Neural cell (in vitro differentiated cells): ENCODE results near the gene PLA2G15. TPM values are rescaled to one million over a fixed set of nuclear protein-coding genes. Genes with fewer than 3 reads are reported as not detected.

Experiments used
- H2AFZ ChIP-seq: fragments of 200-600, 300-800 bp; sonication (generic), shearing (Covaris generic); 2 replicates; pipeline ENCODE4 v1.6.0; 2014; ENCODE audit warnings: low read depth, mild to moderate bottlenecking, antibody characterized with exemption, low read length, moderate library complexity
- H3F3A ChIP-seq: fragments of 200-600 bp; shearing (Covaris generic); 2 replicates; pipeline ENCODE4 v1.6.1; 2016; ENCODE audit warnings: mild to moderate bottlenecking, moderate library complexity, mixed read lengths, antibody characterized with exemption, low read length; ENCODE audit not compliant: insufficient read depth, poor library complexity, severe bottlenecking
- H3K27ac ChIP-seq: fragments of 200-600, 300-800 bp; sonication (generic), shearing (Covaris generic); 2 replicates; pipeline ENCODE4 v1.5.1; 2014; ENCODE audit warnings: mild to moderate bottlenecking, low read length, moderate library complexity
- H3K27me3 ChIP-seq: fragments of 300-800, 200-600 bp; sonication (generic), shearing (Covaris generic); 2 replicates; pipeline ENCODE4 v1.6.0; 2014; ENCODE audit warnings: mild to moderate bottlenecking, low read depth, low read length, moderate library complexity; ENCODE audit not compliant: insufficient read depth
- H3K36me3 ChIP-seq: fragments of 300-800, 200-600 bp; sonication (generic), shearing (Covaris generic); 2 replicates; pipeline ENCODE4 v1.5.1; 2014; ENCODE audit warnings: mild to moderate bottlenecking, antibody characterized with exemption, low read length, moderate library complexity; ENCODE audit not compliant: insufficient read depth
- H3K4me2 ChIP-seq: fragments of 300-800, 200-600 bp; sonication (generic), shearing (Covaris generic); 2 replicates; pipeline ENCODE4 v1.6.0; 2014; ENCODE audit warnings: mild to moderate bottlenecking, low read length
- H3K4me3 ChIP-seq: fragments of 300-800, 200-600 bp; sonication (generic), shearing (Covaris generic); 2 replicates; pipeline ENCODE4 v1.5.1; 2014; ENCODE audit warnings: mild to moderate bottlenecking, low read length, moderate library complexity
- H3K79me2 ChIP-seq: fragments of 200-600 bp; shearing (Covaris generic); replicated peaks from 2 replicates; pipeline ENCODE4 v1.6.0; 2014; ENCODE audit warnings: mild to moderate bottlenecking, low read length, moderate library complexity; ENCODE audit not compliant: insufficient read depth
- H3K9ac ChIP-seq: fragments of 300-800, 200-600 bp; sonication (generic), shearing (Covaris generic); 2 replicates; pipeline ENCODE4 v1.6.1; 2016; ENCODE audit warnings: mild to moderate bottlenecking, low read length, mixed read lengths
- H3K9me2 ChIP-seq: fragments of 200-600 bp; shearing (Covaris generic); 2 replicates; pipeline ENCODE4 v1.6.1; 2016; ENCODE audit warnings: mild to moderate bottlenecking, low read length, mixed read lengths; ENCODE audit not compliant: insufficient read depth
- H3K9me3 ChIP-seq: fragments of 200-600, 300-800 bp; sonication (generic), shearing (Covaris generic); 2 replicates; pipeline ENCODE4 v1.6.1; 2016; ENCODE audit warnings: mild to moderate bottlenecking, mixed run types, low read length, moderate library complexity, mixed read lengths
- H4K20me1 ChIP-seq: fragments of 200-600 bp; shearing (Covaris generic); 2 replicates; pipeline ENCODE4 v1.6.1; 2016; ENCODE audit warnings: mild to moderate bottlenecking, mixed run types; ENCODE audit not compliant: insufficient read depth
- EP300 ChIP-seq: fragments of 450-650 bp; conservative IDR thresholded peaks from 2 replicates; pipeline ENCODE4 v1.6.1; 2014; ENCODE audit warnings: antibody characterized with exemption, mild to moderate bottlenecking, moderate library complexity; ENCODE audit not compliant: poor library complexity, severe bottlenecking
- EZH2 ChIP-seq: fragments of 200-600, 300-800 bp; shearing (Covaris generic), sonication (generic); IDR thresholded peaks from 2 replicates; pipeline ENCODE4 v1.6.1; 2014; ENCODE audit warnings: antibody characterized with exemption, low read length, borderline replicate concordance, mild to moderate bottlenecking; ENCODE audit not compliant: insufficient read depth, poor library complexity, severe bottlenecking
- MXI1 ChIP-seq: fragments of 450-650 bp; conservative IDR thresholded peaks from 2 replicates; pipeline ENCODE4 v1.6.1; 2014; ENCODE audit warnings: antibody characterized with exemption, mild to moderate bottlenecking; ENCODE audit not compliant: poor library complexity, severe bottlenecking
- POLR2AphosphoS5 ChIP-seq: IDR thresholded peaks from 2 replicates; pipeline ENCODE4 v1.6.1; 2012
- RAD21 ChIP-seq: fragments of 450-650 bp; conservative IDR thresholded peaks from 2 replicates; pipeline ENCODE4 v1.6.1; 2014; ENCODE audit warnings: antibody characterized with exemption, mild to moderate bottlenecking, moderate library complexity
- SMC3 ChIP-seq: fragments of 450-650 bp; conservative IDR thresholded peaks from 2 replicates; pipeline ENCODE4 v1.6.1; 2014; ENCODE audit warnings: antibody characterized with exemption, mild to moderate bottlenecking, moderate library complexity; ENCODE audit not compliant: poor library complexity
- TAF1 ChIP-seq: IDR thresholded peaks from 2 replicates; pipeline ENCODE4 v1.6.1; 2012; ENCODE audit warnings: low read depth
- polyA plus RNA-seq: library from polyadenylated mRNA; depleted of rRNA; stranded (reverse); fragments of >200 nt; gene quantifications from 2 replicates; pipeline ENCODE4 v1.2.3, GENCODE V29; 2014
- TF ChIP-seq, protein P1 (sequence below): IDR thresholded peaks from 2 replicates; pipeline ENCODE4 v1.6.1; 2012; ENCODE audit warnings: borderline replicate concordance
- TF ChIP-seq, protein P2 (sequence below): fragments of 450-650 bp; IDR thresholded peaks from 2 replicates; pipeline ENCODE4 v1.5.1; 2014; ENCODE audit warnings: antibody characterized with exemption, mild to moderate bottlenecking, moderate library complexity; ENCODE audit not compliant: poor library complexity, severe bottlenecking

The PLA2G15 gene
- polyA plus RNA-seq, 1 donor from 2014 or later, result 19.6 TPM

DNA sequence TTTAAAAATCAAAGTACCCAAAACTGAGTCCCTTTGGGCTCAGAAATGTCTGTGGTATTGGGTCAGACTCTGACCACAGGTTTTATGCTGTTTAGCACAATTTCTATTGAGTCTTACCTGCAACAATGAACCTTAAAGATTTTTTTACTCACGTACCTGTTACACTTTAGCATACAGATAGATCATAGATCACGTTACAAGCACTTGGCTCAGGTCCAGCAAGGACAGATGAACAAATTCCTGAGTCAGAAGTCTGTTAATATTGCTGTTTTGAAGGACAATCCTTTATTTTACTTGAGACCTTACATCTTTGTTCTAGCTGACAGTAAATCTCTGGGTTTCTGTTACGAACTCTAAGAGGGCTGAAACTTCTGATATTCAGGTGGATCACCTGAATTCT lies 52.7 kb downstream of the PLA2G15 start:
- TF ChIP-seq POLR2AphosphoS5 (no peak), SMC3 (no peak), MXI1 (no peak), EP300 (no peak)
- TF ChIP-seq, protein P1, sequence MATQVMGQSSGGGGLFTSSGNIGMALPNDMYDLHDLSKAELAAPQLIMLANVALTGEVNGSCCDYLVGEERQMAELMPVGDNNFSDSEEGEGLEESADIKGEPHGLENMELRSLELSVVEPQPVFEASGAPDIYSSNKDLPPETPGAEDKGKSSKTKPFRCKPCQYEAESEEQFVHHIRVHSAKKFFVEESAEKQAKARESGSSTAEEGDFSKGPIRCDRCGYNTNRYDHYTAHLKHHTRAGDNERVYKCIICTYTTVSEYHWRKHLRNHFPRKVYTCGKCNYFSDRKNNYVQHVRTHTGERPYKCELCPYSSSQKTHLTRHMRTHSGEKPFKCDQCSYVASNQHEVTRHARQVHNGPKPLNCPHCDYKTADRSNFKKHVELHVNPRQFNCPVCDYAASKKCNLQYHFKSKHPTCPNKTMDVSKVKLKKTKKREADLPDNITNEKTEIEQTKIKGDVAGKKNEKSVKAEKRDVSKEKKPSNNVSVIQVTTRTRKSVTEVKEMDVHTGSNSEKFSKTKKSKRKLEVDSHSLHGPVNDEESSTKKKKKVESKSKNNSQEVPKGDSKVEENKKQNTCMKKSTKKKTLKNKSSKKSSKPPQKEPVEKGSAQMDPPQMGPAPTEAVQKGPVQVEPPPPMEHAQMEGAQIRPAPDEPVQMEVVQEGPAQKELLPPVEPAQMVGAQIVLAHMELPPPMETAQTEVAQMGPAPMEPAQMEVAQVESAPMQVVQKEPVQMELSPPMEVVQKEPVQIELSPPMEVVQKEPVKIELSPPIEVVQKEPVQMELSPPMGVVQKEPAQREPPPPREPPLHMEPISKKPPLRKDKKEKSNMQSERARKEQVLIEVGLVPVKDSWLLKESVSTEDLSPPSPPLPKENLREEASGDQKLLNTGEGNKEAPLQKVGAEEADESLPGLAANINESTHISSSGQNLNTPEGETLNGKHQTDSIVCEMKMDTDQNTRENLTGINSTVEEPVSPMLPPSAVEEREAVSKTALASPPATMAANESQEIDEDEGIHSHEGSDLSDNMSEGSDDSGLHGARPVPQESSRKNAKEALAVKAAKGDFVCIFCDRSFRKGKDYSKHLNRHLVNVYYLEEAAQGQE, result no peak
- TF ChIP-seq, protein P2, sequence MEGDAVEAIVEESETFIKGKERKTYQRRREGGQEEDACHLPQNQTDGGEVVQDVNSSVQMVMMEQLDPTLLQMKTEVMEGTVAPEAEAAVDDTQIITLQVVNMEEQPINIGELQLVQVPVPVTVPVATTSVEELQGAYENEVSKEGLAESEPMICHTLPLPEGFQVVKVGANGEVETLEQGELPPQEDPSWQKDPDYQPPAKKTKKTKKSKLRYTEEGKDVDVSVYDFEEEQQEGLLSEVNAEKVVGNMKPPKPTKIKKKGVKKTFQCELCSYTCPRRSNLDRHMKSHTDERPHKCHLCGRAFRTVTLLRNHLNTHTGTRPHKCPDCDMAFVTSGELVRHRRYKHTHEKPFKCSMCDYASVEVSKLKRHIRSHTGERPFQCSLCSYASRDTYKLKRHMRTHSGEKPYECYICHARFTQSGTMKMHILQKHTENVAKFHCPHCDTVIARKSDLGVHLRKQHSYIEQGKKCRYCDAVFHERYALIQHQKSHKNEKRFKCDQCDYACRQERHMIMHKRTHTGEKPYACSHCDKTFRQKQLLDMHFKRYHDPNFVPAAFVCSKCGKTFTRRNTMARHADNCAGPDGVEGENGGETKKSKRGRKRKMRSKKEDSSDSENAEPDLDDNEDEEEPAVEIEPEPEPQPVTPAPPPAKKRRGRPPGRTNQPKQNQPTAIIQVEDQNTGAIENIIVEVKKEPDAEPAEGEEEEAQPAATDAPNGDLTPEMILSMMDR, result no peak
- H3K27ac ChIP-seq, result no peak overlapping the region

DNA sequence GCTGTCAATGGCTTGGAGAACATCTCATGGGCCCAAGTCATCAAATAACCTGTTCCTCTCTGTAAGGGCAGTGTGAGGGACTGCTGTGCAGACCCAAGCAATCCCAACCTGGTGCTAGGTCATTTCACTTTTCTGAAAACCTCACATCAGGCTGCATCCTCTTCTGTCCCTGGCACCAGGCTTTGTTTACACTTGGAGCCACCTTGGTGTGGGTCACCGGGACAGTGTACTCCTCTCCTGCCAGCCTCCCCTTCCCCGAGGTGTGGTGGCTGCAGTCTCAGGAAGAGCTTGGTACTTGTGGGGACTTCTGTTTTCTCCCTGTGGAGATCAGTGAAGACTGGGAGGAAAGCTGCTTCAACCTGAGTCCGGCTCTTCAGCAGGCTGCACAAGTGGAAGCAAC lies 53.1 kb downstream of the PLA2G15 start:
- no peaks in the 10 kb centered on the region for H3F3A ChIP-seq
- H3K9me2 ChIP-seq, result no peaks in the 10 kb centered on the region
- H3K9ac ChIP-seq, result no peak overlapping the region
- no peak overlapping the region for H3K4me3 ChIP-seq
- no peak overlapping the region for H3K4me2 ChIP-seq
- H4K20me1 ChIP-seq, result no peaks in the 10 kb centered on the region
- no peaks in the 10 kb centered on the region for H3K79me2 ChIP-seq
- no peak overlapping the region for H3K27ac ChIP-seq
- no peaks in the 10 kb centered on the region for H3K36me3 ChIP-seq
- no peak overlapping the region for H2AFZ ChIP-seq
- no peaks in the 10 kb centered on the region for H3K27me3 ChIP-seq
- no peak for TF ChIP-seq TAF1
- TF ChIP-seq EP300, result no peak
- no peak for TF ChIP-seq RAD21
- no peak for TF ChIP-seq SMC3
- no peak for TF ChIP-seq MXI1
- TF ChIP-seq, protein P2, result no peak
- TF ChIP-seq POLR2AphosphoS5, result no peak
- TF ChIP-seq, protein P1, result no peak
- no peak for TF ChIP-seq EZH2
- no peaks in the 10 kb centered on the region for H3K9me3 ChIP-seq

More for the DNA sequence above, 52.7 kb downstream of the PLA2G15 start:
- H3K27me3 ChIP-seq, result no peaks in the 10 kb centered on the region
- no peak overlapping the region for H2AFZ ChIP-seq
- no peak overlapping the region for H3K9ac ChIP-seq
- no peak overlapping the region for H3K4me3 ChIP-seq
- H3K9me2 ChIP-seq, result no peaks in the 10 kb centered on the region
- no peaks in the 10 kb centered on the region for H3K79me2 ChIP-seq
- no peaks in the 10 kb centered on the region for H3K9me3 ChIP-seq
- no peaks in the 10 kb centered on the region for H4K20me1 ChIP-seq
- no peaks in the 10 kb centered on the region for H3K36me3 ChIP-seq
- H3K4me2 ChIP-seq, result no peak overlapping the region
- H3F3A ChIP-seq, result no peaks in the 10 kb centered on the region
